Stimulated activated naive B cell treated with anti-CD40 and anti-IgM and Interleukin-4, amounts not matched to agents 10 μg/mL and 1 μg/mL and 100 μg/mL, for 72 hours (primary cell): ENCODE measurements around the gene VAT1L.
"Not testable (repeated sequence)": the region's sequence is repeated elsewhere in the genome, so short reads cannot be mapped to it uniquely, and the experiment has no call there.

Experiments used
- ATAC-seq, 2 donors: fragments of 150-1000 bp; cut with Tn5 transposase; replicated peaks; 2 replicates each; pipeline ENCODE4 v1.10.0; 2021; ENCODE audit warnings: moderate library complexity in 1 of 2
- DNase-seq: peaks from one replicate; pipeline ENCODE4 v3.0.0; 2021
- H3K27ac Mint-ChIP-seq: one replicate; pipeline ENCODE4 v1.8.0; 2022; ENCODE audit warnings: mild to moderate bottlenecking, mixed read lengths
- H3K27me3 Mint-ChIP-seq, 2 donors: one replicate each; pipeline ENCODE4 v1.8.0; 2022; ENCODE audit warnings: mixed read lengths in 2 of 2
- H3K36me3 Mint-ChIP-seq, 2 donors: one replicate each; pipeline ENCODE4 v1.8.0; 2022; ENCODE audit warnings: mixed read lengths in 2 of 2, mild to moderate bottlenecking in 1 of 2
- H3K4me1 Mint-ChIP-seq, 2 donors: one replicate each; pipeline ENCODE4 v1.8.0; 2022; ENCODE audit warnings: mixed read lengths in 2 of 2, mild to moderate bottlenecking in 1 of 2
- H3K4me3 Mint-ChIP-seq, 2 donors: one replicate each; pipeline ENCODE4 v1.8.0; 2022; ENCODE audit warnings: mild to moderate bottlenecking in 2 of 2, mixed read lengths in 2 of 2, moderate library complexity in 1 of 2
- H3K9me3 Mint-ChIP-seq, 2 donors: one replicate each; pipeline ENCODE4 v1.8.0; 2022; ENCODE audit warnings: mixed read lengths in 2 of 2, mild to moderate bottlenecking in 1 of 2

Gene VAT1L

GRCh38 chr16:77943801-77944200 lies 155.4 kb downstream of the VAT1L start:
- H3K36me3 Mint-ChIP-seq = no peaks in the 10 kb centered on the region
- no peak overlapping the region for H3K27ac Mint-ChIP-seq
- DNase-seq = no peak
- peaks cover 7 to 8% of the 10 kb centered on the region in 2 donors for H3K9me3 Mint-ChIP-seq
- H3K27me3 Mint-ChIP-seq = peaks cover 0 to 6% of the 10 kb centered on the region in 2 donors
- H3K4me1 Mint-ChIP-seq = no peaks in the 10 kb centered on the region
- ATAC-seq = no peak
- no peak overlapping the region for H3K4me3 Mint-ChIP-seq

GRCh38 chr16:77944631-77945030 lies 156.3 kb downstream of the VAT1L start:
- H3K4me3 Mint-ChIP-seq = no peak overlapping the region
- no peak for ATAC-seq

GRCh38 chr16:77945126-77945525 lies 156.8 kb downstream of the VAT1L start:
- no peak overlapping the region for H3K4me3 Mint-ChIP-seq
- H3K27me3 Mint-ChIP-seq = peaks cover 0 to 6% of the 10 kb centered on the region in 2 donors
- peaks cover 7 to 8% of the 10 kb centered on the region in 2 donors for H3K9me3 Mint-ChIP-seq
- no peak overlapping the region for H3K27ac Mint-ChIP-seq
- H3K4me1 Mint-ChIP-seq = no peaks in the 10 kb centered on the region
- H3K36me3 Mint-ChIP-seq = no peaks in the 10 kb centered on the region
- DNase-seq (no peak), ATAC-seq (no peak)

More at GRCh38 chr16:77944631-77945030, 156.3 kb downstream of the VAT1L start:
- H3K27ac Mint-ChIP-seq = no peak overlapping the region
- peaks cover 0 to 6% of the 10 kb centered on the region in 2 donors for H3K27me3 Mint-ChIP-seq
- no peaks in the 10 kb centered on the region for H3K4me1 Mint-ChIP-seq
- H3K9me3 Mint-ChIP-seq = peaks cover 7 to 8% of the 10 kb centered on the region in 2 donors
- DNase-seq = no peak
- H3K36me3 Mint-ChIP-seq = no peaks in the 10 kb centered on the region

GRCh38 chr16:77946823-77947222 lies 158.5 kb downstream of the VAT1L start:
- DNase-seq (no peak), ATAC-seq (no peak)
- no peaks in the 10 kb centered on the region for H3K36me3 Mint-ChIP-seq
- H3K27ac Mint-ChIP-seq = no peak overlapping the region
- no peak overlapping the region for H3K4me3 Mint-ChIP-seq
- H3K27me3 Mint-ChIP-seq = peaks cover 0 to 6% of the 10 kb centered on the region in 2 donors
- no peaks in the 10 kb centered on the region for H3K4me1 Mint-ChIP-seq
- peaks cover 7% of the 10 kb centered on the region in 2 donors for H3K9me3 Mint-ChIP-seq

- not testable (repeated sequence) for H3K27ac Mint-ChIP-seq, H3K4me1 Mint-ChIP-seq, H3K9me3 Mint-ChIP-seq, H3K36me3 Mint-ChIP-seq, H3K27me3 Mint-ChIP-seq, ATAC-seq, DNase-seq, H3K4me3 Mint-ChIP-seq
Observed at GRCh38 chr16:77947590-77947989, 159.2 kb downstream of the VAT1L start.

- Mint-ChIP-seq H3K36me3 (no peaks in the 10 kb centered on the region), H3K27me3 (peaks cover 0 to 6% of the 10 kb centered on the region in 2 donors), H3K9me3 (peaks cover 0 to 1% of the 10 kb centered on the region in 2 donors), H3K27ac (no peak overlapping the region), H3K4me3 (no peak overlapping the region), H3K4me1 (no peaks in the 10 kb centered on the region)
- DNase-seq = no peak
- ATAC-seq = no peak
Observed at GRCh38 chr16:77948835-77949234, 160.5 kb downstream of the VAT1L start.

GRCh38 chr16:77949445-77949844 lies 161.1 kb downstream of the VAT1L start:
- Mint-ChIP-seq H3K36me3 (no peaks in the 10 kb centered on the region), H3K27me3 (peaks cover 0 to 6% of the 10 kb centered on the region in 2 donors), H3K4me3 (no peak overlapping the region), H3K4me1 (no peaks in the 10 kb centered on the region), H3K27ac (no peak overlapping the region), H3K9me3 (peaks cover 0 to 1% of the 10 kb centered on the region in 2 donors)
- ATAC-seq = no peak
- DNase-seq = no peak

GRCh38 chr16:77951788-77952187 lies 163.4 kb downstream of the VAT1L start:
- Mint-ChIP-seq H3K9me3 (peaks cover 0 to 1% of the 10 kb centered on the region in 2 donors), H3K27me3 (peaks cover 0 to 9% of the 10 kb centered on the region in 2 donors), H3K4me3 (no peak overlapping the region), H3K36me3 (no peaks in the 10 kb centered on the region), H3K4me1 (no peaks in the 10 kb centered on the region), H3K27ac (no peak overlapping the region)
- DNase-seq = no peak
- ATAC-seq = peak in 1 of 2 donors; percentile 54

GRCh38 chr16:77955127-77955526 lies 166.8 kb downstream of the VAT1L start:
- Mint-ChIP-seq H3K4me1 (no peaks in the 10 kb centered on the region), H3K4me3 (no peak overlapping the region), H3K27me3 (peaks cover 0 to 7% of the 10 kb centered on the region in 2 donors), H3K27ac (no peak overlapping the region), H3K36me3 (no peaks in the 10 kb centered on the region), H3K9me3 (no peaks in the 10 kb centered on the region)
- ATAC-seq (no peak), DNase-seq (no peak)

GRCh38 chr16:77956231-77956630 lies 167.9 kb downstream of the VAT1L start:
- DNase-seq (no peak), ATAC-seq (no peak)
- Mint-ChIP-seq H3K4me1 (no peaks in the 10 kb centered on the region), H3K4me3 (no peak overlapping the region), H3K27ac (no peak overlapping the region), H3K36me3 (no peaks in the 10 kb centered on the region), H3K9me3 (no peaks in the 10 kb centered on the region), H3K27me3 (peaks cover 0 to 7% of the 10 kb centered on the region in 2 donors)

- Mint-ChIP-seq H3K4me3 (no peak overlapping the region), H3K36me3 (no peaks in the 10 kb centered on the region), H3K4me1 (no peaks in the 10 kb centered on the region), H3K27ac (no peak overlapping the region), H3K9me3 (no peaks in the 10 kb centered on the region), H3K27me3 (peaks cover 0 to 19% of the 10 kb centered on the region in 2 donors)
- DNase-seq (no peak), ATAC-seq (no peak)
Observed at GRCh38 chr16:77960766-77961165, 172.4 kb downstream of the VAT1L start.

- Mint-ChIP-seq H3K4me3 (no peak overlapping the region), H3K27ac (no peak overlapping the region), H3K27me3 (peaks cover 0 to 15% of the 10 kb centered on the region in 2 donors), H3K9me3 (no peaks in the 10 kb centered on the region), H3K36me3 (no peaks in the 10 kb centered on the region), H3K4me1 (no peaks in the 10 kb centered on the region)
- ATAC-seq (no peak), DNase-seq (no peak)
Observed at GRCh38 chr16:77961814-77962213, 173.4 kb downstream of the VAT1L start.

GRCh38 chr16:77962689-77963088 lies 174.3 kb downstream of the VAT1L start:
- H3K4me3 Mint-ChIP-seq = no peak overlapping the region
- H3K27ac Mint-ChIP-seq = no peak overlapping the region
- H3K27me3 Mint-ChIP-seq = peaks cover 0 to 15% of the 10 kb centered on the region in 2 donors
- DNase-seq (no peak), ATAC-seq (no peak)
- no peaks in the 10 kb centered on the region for H3K9me3 Mint-ChIP-seq
- H3K4me1 Mint-ChIP-seq = no peaks in the 10 kb centered on the region
- H3K36me3 Mint-ChIP-seq = no peaks in the 10 kb centered on the region

GRCh38 chr16:77963185-77964044 lies 175.1 kb downstream of the VAT1L start:
- Mint-ChIP-seq H3K36me3 (no peaks in the 10 kb centered on the region), H3K27me3 (peaks cover 0 to 15% of the 10 kb centered on the region in 2 donors), H3K9me3 (no peaks in the 10 kb centered on the region), H3K4me1 (no peaks in the 10 kb centered on the region), H3K27ac (no peak overlapping the region), H3K4me3 (no peak overlapping the region)
- ATAC-seq (no peak), DNase-seq (no peak)

GRCh38 chr16:77965346-77965745 lies 177.0 kb downstream of the VAT1L start:
- Mint-ChIP-seq H3K27ac (no peak overlapping the region), H3K9me3 (no peaks in the 10 kb centered on the region), H3K4me1 (no peaks in the 10 kb centered on the region), H3K4me3 (no peak overlapping the region), H3K36me3 (no peaks in the 10 kb centered on the region), H3K27me3 (peaks cover 0 to 12% of the 10 kb centered on the region in 2 donors)
- no peak for DNase-seq
- ATAC-seq = no peak
